ENCODE results near the gene USP5.
"Not testable (repeated sequence)": the region's sequence is repeated elsewhere in the genome, so short reads cannot be mapped to it uniquely, and the experiment has no call there.

Gene USP5

GRCh38 chr12:6884539-6884938 lies 32.6 kb downstream of the USP5 start:
- Histone ChIP-seq H3K4me1 (no peaks in the 10 kb centered on the region), H2AFZ (no peak overlapping the region), H3K4me2 (ENCODE audit: low read length) (no peak overlapping the region), H3K4me3 (ENCODE audit: low read depth, low read length) (no peak overlapping the region), H3K36me3 (ENCODE audit: control insufficient read depth, insufficient read depth, low read length) (no peaks in the 10 kb centered on the region), H3K27ac (no peak overlapping the region), H3K9me3 (ENCODE audit: control insufficient read depth, low read length) (no peaks in the 10 kb centered on the region), H3K79me2 (no peaks in the 10 kb centered on the region), H3K9ac (no peak overlapping the region), H3K27me3 (ENCODE audit: control insufficient read depth, insufficient read depth, low read length) (no peaks in the 10 kb centered on the region)
- no peak for TF ChIP-seq CTCF (IDR thresholded peaks at IDR 0.05)

GRCh38 chr12:6886206-6886999 lies 34.5 kb downstream of the USP5 start:
- not testable (repeated sequence) for H3K27me3 ChIP-seq (ENCODE audit: control insufficient read depth, insufficient read depth, low read length); H2AFZ ChIP-seq; H3K4me2 ChIP-seq (ENCODE audit: low read length); H3K79me2 ChIP-seq; H3K4me1 ChIP-seq; H3K27ac ChIP-seq; H3K36me3 ChIP-seq (ENCODE audit: control insufficient read depth, insufficient read depth, low read length); H3K9me3 ChIP-seq (ENCODE audit: control insufficient read depth, low read length); H3K4me3 ChIP-seq (ENCODE audit: low read depth, low read length); H3K9ac ChIP-seq

GRCh38 chr12:6887460-6887859 lies 35.5 kb downstream of the USP5 start:
- Histone ChIP-seq H3K36me3 (ENCODE audit: control insufficient read depth, insufficient read depth, low read length) (no peaks in the 10 kb centered on the region), H3K4me3 (ENCODE audit: low read depth, low read length) (no peak overlapping the region), H3K27me3 (ENCODE audit: control insufficient read depth, insufficient read depth, low read length) (no peaks in the 10 kb centered on the region), H3K9me3 (ENCODE audit: control insufficient read depth, low read length) (no peaks in the 10 kb centered on the region), H2AFZ (no peak overlapping the region), H3K9ac (no peak overlapping the region), H3K79me2 (no peaks in the 10 kb centered on the region), H3K4me2 (ENCODE audit: low read length) (no peak overlapping the region), H3K27ac (no peak overlapping the region), H3K4me1 (peaks cover 6% of the 10 kb centered on the region)
- TF ChIP-seq CTCF (IDR thresholded peaks at IDR 0.05) = no peak

GRCh38 chr12:6888360-6888759 lies 36.4 kb downstream of the USP5 start:
- Histone ChIP-seq H3K79me2 (no peaks in the 10 kb centered on the region), H3K9ac (no peak overlapping the region), H3K4me3 (ENCODE audit: low read depth, low read length) (no peak overlapping the region), H3K9me3 (ENCODE audit: control insufficient read depth, low read length) (no peaks in the 10 kb centered on the region), H3K4me2 (ENCODE audit: low read length) (no peak overlapping the region), H2AFZ (no peak overlapping the region), H3K27me3 (ENCODE audit: control insufficient read depth, insufficient read depth, low read length) (no peaks in the 10 kb centered on the region), H3K27ac (no peak overlapping the region), H3K36me3 (ENCODE audit: control insufficient read depth, insufficient read depth, low read length) (no peaks in the 10 kb centered on the region), H3K4me1 (peaks cover 6% of the 10 kb centered on the region)
- TF ChIP-seq CTCF (IDR thresholded peaks at IDR 0.05) = no peak

GRCh38 chr12:6888794-6889193 lies 36.8 kb downstream of the USP5 start:
- H3K79me2 ChIP-seq; H3K4me1 ChIP-seq; H3K36me3 ChIP-seq (ENCODE audit: control insufficient read depth, insufficient read depth, low read length); H2AFZ ChIP-seq; H3K27me3 ChIP-seq (ENCODE audit: control insufficient read depth, insufficient read depth, low read length); H3K4me3 ChIP-seq (ENCODE audit: low read depth, low read length); H3K9me3 ChIP-seq (ENCODE audit: control insufficient read depth, low read length); H3K4me2 ChIP-seq (ENCODE audit: low read length); H3K9ac ChIP-seq; H3K27ac ChIP-seq: not testable (repeated sequence)

GRCh38 chr12:6889775-6890573 lies 38.0 kb downstream of the USP5 start:
- not testable (repeated sequence) for H3K9ac ChIP-seq; H3K4me1 ChIP-seq; H3K27me3 ChIP-seq (ENCODE audit: control insufficient read depth, insufficient read depth, low read length); H3K36me3 ChIP-seq (ENCODE audit: control insufficient read depth, insufficient read depth, low read length); H3K9me3 ChIP-seq (ENCODE audit: control insufficient read depth, low read length); H3K4me3 ChIP-seq (ENCODE audit: low read depth, low read length); H3K79me2 ChIP-seq
- peak overlapping the region; percentile 81 for H3K27ac ChIP-seq
- peak overlapping the region; percentile 96 for H2AFZ ChIP-seq
- peak overlapping the region; percentile 78 for H3K4me2 ChIP-seq (ENCODE audit: low read length)

All from parathyroid adenoma (tissue), 2 donors.